Activated B cell treated with CpG ODN at 0.5 μM for 24 hours (primary cell): ENCODE data around the gene URM1. TPM values are rescaled to one million over a fixed set of nuclear protein-coding genes. Genes with fewer than 3 reads are reported as not detected.

Experiments used
- ATAC-seq: fragments of 200-7000 bp; cut with Tn5 transposase; one replicate; pipeline ENCODE4 v1.10.0; 2021; ENCODE audit warnings: low read depth, mild to moderate bottlenecking, moderate library complexity
- CTCF ChIA-PET: fragments of 350-600 bp; sonication (Branson Sonifier 250); formaldehyde crosslinking; loops from one replicate; lab custom pipeline; 2021; ENCODE audit warnings: antibody characterized with exemption; lab: Charles Lee
- POLR2A ChIA-PET: fragments of 350-600 bp; sonication (Branson Sonifier 250); formaldehyde crosslinking; loops from one replicate; lab custom pipeline; 2021; ENCODE audit warnings: antibody characterized with exemption; lab: Charles Lee
- DNase-seq: peaks from one replicate; pipeline ENCODE4 v3.0.0; 2022
- H3K27ac Mint-ChIP-seq: one replicate; pipeline ENCODE4 v1.8.0; 2020; ENCODE audit warnings: mixed read lengths
- H3K27me3 Mint-ChIP-seq: one replicate; pipeline ENCODE4 v1.8.0; 2021; ENCODE audit warnings: mixed read lengths
- H3K36me3 Mint-ChIP-seq: one replicate; pipeline ENCODE4 v1.8.0; 2021; ENCODE audit warnings: low read depth, mixed read lengths
- H3K4me1 Mint-ChIP-seq: one replicate; pipeline ENCODE4 v1.8.0; 2021; ENCODE audit warnings: mixed read lengths
- H3K4me3 Mint-ChIP-seq: one replicate; pipeline ENCODE4 v1.8.0; 2020; ENCODE audit warnings: mild to moderate bottlenecking, mixed read lengths
- H3K9me3 Mint-ChIP-seq: one replicate; pipeline ENCODE4 v1.8.0; 2020; ENCODE audit warnings: mixed read lengths
- CTCF ChIP-seq: fragments of 200-600 bp; IDR thresholded peaks from one replicate; pipeline ENCODE4 v1.8.0; 2022; ENCODE audit warnings: antibody characterized with exemption, mild to moderate bottlenecking
- intact Hi-C: fragments of 100-400 bp; cut with micrococcal nuclease; formaldehyde crosslinking; loops from one replicate; pipeline ENCODE4 v1.15.1; 2024
- total RNA-seq: library from RNA; stranded (reverse); gene quantifications from 2 replicates; pipeline ENCODE4 v1.2.3, GENCODE V29; 2022

Gene URM1
- total RNA-seq, 1 donor from 2014 or later, result 55.8 TPM

- Mint-ChIP-seq H3K4me1 (peaks cover 3% of the 10 kb centered on the region), H3K27me3 (no peaks in the 10 kb centered on the region), H3K27ac (no peak overlapping the region), H3K4me3 (no peak overlapping the region), H3K36me3 (peaks cover 42% of the 10 kb centered on the region), H3K9me3 (no peaks in the 10 kb centered on the region)
- intact Hi-C loops, result no loop called here
- ChIA-PET POLR2A (no interaction called here), CTCF (no interaction called here)
- DNase-seq, result no peak
- ATAC-seq, result no peak
- no peak for TF ChIP-seq CTCF
These were observed 21.3 kb downstream of the URM1 start for GRCh38 chr9:128392302-128393144.

- Mint-ChIP-seq H3K9me3 (no peaks in the 10 kb centered on the region), H3K27ac (no peak overlapping the region), H3K27me3 (no peaks in the 10 kb centered on the region), H3K36me3 (peaks cover 35% of the 10 kb centered on the region), H3K4me1 (peaks cover 3% of the 10 kb centered on the region), H3K4me3 (no peak overlapping the region)
- intact Hi-C loops, result no loop called here
- ChIA-PET CTCF (no interaction called here), POLR2A (no interaction called here)
- ATAC-seq (no peak), DNase-seq (no peak)
- TF ChIP-seq CTCF, result no peak
These were observed 22.1 kb downstream of the URM1 start for GRCh38 chr9:128393145-128393775.

- POLR2A ChIA-PET, result no interaction called here
- intact Hi-C loops, result no loop called here
- CTCF ChIA-PET, result no interaction called here
These were observed 22.8 kb downstream of the URM1 start for GRCh38 chr9:128393970-128394369.

GRCh38 chr9:128394379-128395168, 23.4 kb downstream of the URM1 start:
- POLR2A ChIA-PET, result no interaction called here
- Mint-ChIP-seq H3K27ac (no peak overlapping the region), H3K27me3 (no peaks in the 10 kb centered on the region), H3K36me3 (peaks cover 24% of the 10 kb centered on the region), H3K4me1 (peaks cover 3% of the 10 kb centered on the region), H3K4me3 (no peak overlapping the region), H3K9me3 (no peaks in the 10 kb centered on the region)
- ATAC-seq (no peak), DNase-seq (no peak)
- CTCF ChIA-PET, result no interaction called here
- TF ChIP-seq CTCF, result no peak
- intact Hi-C loops, result no loop called here

More at GRCh38 chr9:128393970-128394369, 22.8 kb downstream of the URM1 start:
- H3K9me3 Mint-ChIP-seq, result no peaks in the 10 kb centered on the region
- H3K27me3 Mint-ChIP-seq, result no peaks in the 10 kb centered on the region
- H3K4me3 Mint-ChIP-seq, result no peak overlapping the region
- no peak for DNase-seq
- H3K4me1 Mint-ChIP-seq, result peaks cover 3% of the 10 kb centered on the region
- H3K27ac Mint-ChIP-seq, result no peak overlapping the region
- peaks cover 30% of the 10 kb centered on the region for H3K36me3 Mint-ChIP-seq
- no peak for TF ChIP-seq CTCF
- ATAC-seq, result no peak
